Measurements from ENCODE around the gene RPP38.

The RPP38 gene

DNA sequence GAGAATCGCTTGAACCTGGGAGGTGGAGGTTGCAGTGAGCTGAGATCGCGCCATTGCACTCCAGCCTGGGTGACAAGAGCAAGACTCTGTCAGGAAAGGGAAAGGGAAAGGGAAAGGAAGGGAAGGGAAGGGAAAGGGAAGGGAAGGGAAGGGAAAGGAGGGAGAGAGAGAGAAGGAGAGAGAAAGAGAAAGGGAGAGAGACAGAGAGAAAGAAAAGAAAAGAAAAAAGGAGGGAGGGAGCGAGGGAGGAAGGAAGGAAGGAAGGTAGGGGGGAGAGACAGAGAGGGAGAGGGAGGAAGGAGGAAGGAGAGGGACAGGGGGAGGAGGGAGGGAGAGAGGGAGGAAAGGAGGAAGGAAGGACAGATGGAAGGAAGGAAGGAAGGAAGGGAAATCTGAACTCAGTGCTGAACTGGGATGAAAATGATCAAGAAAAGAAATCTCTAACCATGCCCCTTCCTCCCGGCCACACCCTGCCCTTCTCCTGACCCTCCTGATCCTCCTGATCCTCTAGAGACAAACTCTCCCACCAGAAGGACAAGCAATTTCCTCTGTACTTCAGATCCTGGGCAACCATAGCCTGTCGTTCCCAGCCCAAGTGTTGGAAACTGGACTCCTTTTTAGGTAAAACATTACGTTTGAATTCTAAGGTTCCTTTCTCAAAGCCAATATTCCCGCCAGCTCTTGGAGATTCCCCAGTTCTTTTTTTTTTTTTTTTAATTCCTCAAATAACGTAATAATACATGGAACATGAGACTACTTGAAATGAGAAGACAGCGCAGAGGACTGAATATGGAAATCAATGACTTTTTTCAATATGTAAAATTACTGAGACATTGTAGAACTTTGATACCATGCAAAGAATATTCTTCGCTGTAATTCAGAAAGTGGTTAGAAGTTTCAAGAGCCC is 39.2 kb downstream of the RPP38 start:
- H3K4me1 ChIP-seq (ENCODE audit: control insufficient read depth, insufficient read depth, low read length): no peaks in the 10 kb centered on the region
- H3K27me3 ChIP-seq (ENCODE audit: control insufficient read depth, insufficient read depth, low read length): no peaks in the 10 kb centered on the region
- no peak overlapping the region for H3K27ac ChIP-seq (ENCODE audit: low read depth, low read length)
- H3K9me3 ChIP-seq (ENCODE audit: control insufficient read depth, insufficient read depth, low read depth, low read length): no peaks in the 10 kb centered on the region
- H3K9ac ChIP-seq (ENCODE audit: low read length): no peak overlapping the region
- peaks cover 43% of the 10 kb centered on the region for H3K36me3 ChIP-seq (ENCODE audit: control insufficient read depth, insufficient read depth, low read length)
- H3K4me3 ChIP-seq (ENCODE audit: low read depth, low read length): no peak overlapping the region

DNA sequence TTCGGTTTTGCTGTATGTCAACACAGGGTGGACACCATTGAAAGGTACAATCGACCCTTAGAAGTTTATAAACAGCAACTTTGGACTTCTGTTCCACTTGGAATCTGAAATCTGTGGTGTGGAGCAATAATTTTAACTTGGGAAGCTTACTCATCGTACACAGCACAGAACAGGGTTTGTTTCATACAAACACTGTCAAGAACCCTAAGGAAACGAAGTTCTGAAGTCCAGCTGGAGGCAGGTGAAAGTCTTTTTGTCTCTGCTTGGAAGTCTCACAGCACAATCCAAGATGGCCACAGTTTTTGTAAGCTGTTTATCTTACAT is 39.8 kb downstream of the RPP38 start:
- no peaks in the 10 kb centered on the region for H3K4me1 ChIP-seq (ENCODE audit: control insufficient read depth, insufficient read depth, low read length)
- peaks cover 43% of the 10 kb centered on the region for H3K36me3 ChIP-seq (ENCODE audit: control insufficient read depth, insufficient read depth, low read length)
- no peak overlapping the region for H3K4me3 ChIP-seq (ENCODE audit: low read depth, low read length)
- H3K9me3 ChIP-seq (ENCODE audit: control insufficient read depth, insufficient read depth, low read depth, low read length): no peaks in the 10 kb centered on the region
- H3K27me3 ChIP-seq (ENCODE audit: control insufficient read depth, insufficient read depth, low read length): no peaks in the 10 kb centered on the region
- no peak overlapping the region for H3K27ac ChIP-seq (ENCODE audit: low read depth, low read length)
- H3K9ac ChIP-seq (ENCODE audit: low read length): no peak overlapping the region

DNA sequence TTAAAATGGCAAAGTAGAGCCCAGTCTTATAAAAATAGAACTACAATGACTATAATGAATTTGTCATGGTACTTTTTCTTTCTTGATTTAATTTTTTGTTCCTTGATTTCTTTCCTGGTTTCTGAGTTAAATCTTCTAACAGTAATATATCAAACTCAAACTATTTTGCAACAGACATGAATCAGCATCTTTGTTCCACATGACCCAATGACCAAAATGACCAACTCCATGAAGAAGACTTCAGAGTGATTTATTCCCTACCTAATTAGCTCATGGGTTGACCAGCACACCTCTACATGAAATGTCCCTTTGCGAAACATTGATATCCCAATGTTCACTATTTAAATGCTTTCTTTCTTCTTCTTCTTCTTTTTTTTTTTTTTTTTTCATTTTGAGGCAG is 40.5 kb downstream of the RPP38 start:
- Histone ChIP-seq H3K36me3 (ENCODE audit: control insufficient read depth, insufficient read depth, low read length) (peaks cover 41% of the 10 kb centered on the region), H3K4me1 (ENCODE audit: control insufficient read depth, insufficient read depth, low read length) (no peaks in the 10 kb centered on the region), H3K9me3 (ENCODE audit: control insufficient read depth, insufficient read depth, low read depth, low read length) (no peaks in the 10 kb centered on the region), H3K27ac (ENCODE audit: low read depth, low read length) (no peak overlapping the region), H3K4me3 (ENCODE audit: low read depth, low read length) (no peak overlapping the region), H3K27me3 (ENCODE audit: control insufficient read depth, insufficient read depth, low read length) (no peaks in the 10 kb centered on the region), H3K9ac (ENCODE audit: low read length) (no peak overlapping the region)

DNA sequence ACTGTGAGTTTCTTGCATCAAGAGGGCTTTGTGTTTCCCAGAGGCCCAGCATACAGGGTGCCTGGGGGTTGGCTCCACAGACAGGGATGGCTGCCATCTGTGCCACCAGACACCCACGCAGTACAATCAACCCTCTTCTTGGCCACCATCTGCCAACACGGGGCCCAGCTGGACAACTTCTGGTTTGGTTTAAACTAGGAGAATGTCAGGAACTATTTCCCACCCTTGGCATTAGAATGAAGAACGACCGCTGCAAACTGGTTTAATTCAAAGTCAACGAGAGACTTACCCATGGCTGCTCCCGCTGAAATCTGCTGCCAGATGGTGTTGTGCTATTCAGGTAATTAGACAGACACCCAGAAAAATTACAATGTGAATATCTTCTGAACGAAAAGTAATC is 43.5 kb downstream of the RPP38 start:
- Histone ChIP-seq H3K27me3 (ENCODE audit: control insufficient read depth, insufficient read depth, low read length) (no peaks in the 10 kb centered on the region), H3K4me1 (ENCODE audit: control insufficient read depth, insufficient read depth, low read length) (no peaks in the 10 kb centered on the region), H3K4me3 (ENCODE audit: low read depth, low read length) (no peak overlapping the region), H3K9ac (ENCODE audit: low read length) (no peak overlapping the region), H3K27ac (ENCODE audit: low read depth, low read length) (no peak overlapping the region), H3K36me3 (ENCODE audit: control insufficient read depth, insufficient read depth, low read length) (peaks cover 13% of the 10 kb centered on the region), H3K9me3 (ENCODE audit: control insufficient read depth, insufficient read depth, low read depth, low read length) (no peaks in the 10 kb centered on the region)

DNA sequence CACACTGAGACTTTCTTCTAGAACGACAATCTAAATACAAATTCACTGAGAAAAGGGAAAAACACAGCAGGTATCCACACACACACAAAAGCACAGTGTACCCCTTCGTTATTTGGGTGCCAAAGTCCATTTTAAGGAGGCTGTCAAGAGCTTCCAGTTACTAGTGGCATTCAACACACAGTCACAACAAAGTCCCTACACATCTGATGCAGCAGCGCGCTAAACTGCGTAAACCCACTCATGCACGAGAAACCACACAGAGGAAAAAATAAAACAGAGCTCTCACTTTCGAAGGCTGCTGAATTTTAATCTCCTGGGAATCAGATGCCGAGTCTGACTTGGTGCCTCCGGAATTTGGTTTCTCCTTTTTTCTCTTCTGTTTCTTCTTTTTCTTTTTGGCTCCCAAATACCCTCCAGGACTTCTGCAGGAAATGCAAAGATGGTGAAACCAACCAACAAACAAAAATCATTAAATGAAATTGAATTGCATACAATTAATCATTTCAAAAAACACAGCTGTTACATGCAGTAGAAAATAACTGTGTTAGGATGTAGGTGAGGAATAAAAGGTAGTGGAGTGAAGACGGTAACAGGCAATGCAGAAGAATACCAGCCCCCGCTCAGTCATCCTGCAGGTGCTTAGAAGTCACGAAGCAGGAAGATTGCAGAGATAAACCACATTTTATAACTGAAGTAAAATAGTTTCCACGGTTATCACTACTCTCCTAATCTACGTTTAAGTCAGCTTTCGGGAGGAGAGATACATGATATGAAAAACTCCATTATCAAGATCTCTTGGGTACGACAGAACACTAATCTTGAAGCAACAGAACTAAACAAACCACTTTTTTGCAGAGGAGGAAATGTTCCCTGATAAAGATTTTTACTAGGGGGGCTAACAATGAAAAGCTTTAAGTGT is 44.2 kb downstream of the RPP38 start:
- H3K9me3 ChIP-seq (ENCODE audit: control insufficient read depth, insufficient read depth, low read depth, low read length): no peaks in the 10 kb centered on the region
- no peak overlapping the region for H3K27ac ChIP-seq (ENCODE audit: low read depth, low read length)
- no peak overlapping the region for H3K4me3 ChIP-seq (ENCODE audit: low read depth, low read length)
- H3K36me3 ChIP-seq (ENCODE audit: control insufficient read depth, insufficient read depth, low read length): peaks cover 13% of the 10 kb centered on the region
- H3K4me1 ChIP-seq (ENCODE audit: control insufficient read depth, insufficient read depth, low read length): 0 out of 2 replicates have a peak, but pooled peaks cover under 1% of the 10 kb centered on the region
- H3K27me3 ChIP-seq (ENCODE audit: control insufficient read depth, insufficient read depth, low read length): no peaks in the 10 kb centered on the region
- no peak overlapping the region for H3K9ac ChIP-seq (ENCODE audit: low read length)

DNA sequence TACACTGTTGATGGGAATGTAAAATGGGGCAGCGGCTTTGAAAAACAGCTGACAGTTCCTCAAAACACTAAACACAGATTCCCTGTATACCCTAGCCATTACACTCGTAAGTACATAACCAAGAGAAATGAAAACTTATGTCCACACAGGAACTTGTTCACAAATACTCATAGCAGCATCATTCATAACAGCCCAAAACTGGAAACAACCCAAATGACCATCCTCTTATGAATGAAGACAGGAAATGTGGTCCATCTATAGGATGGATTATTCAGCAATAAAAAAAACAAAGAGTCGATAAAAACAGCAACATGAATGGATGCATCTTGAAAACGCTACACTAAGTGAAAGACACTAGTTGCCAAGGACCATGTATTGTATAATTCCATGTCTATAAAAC is 47.6 kb downstream of the RPP38 start:
- Histone ChIP-seq H3K4me1 (ENCODE audit: control insufficient read depth, insufficient read depth, low read length) (0 out of 2 replicates have a peak, but pooled peaks cover 2% of the 10 kb centered on the region), H3K9ac (ENCODE audit: low read length) (no peak overlapping the region), H3K9me3 (ENCODE audit: control insufficient read depth, insufficient read depth, low read depth, low read length) (peaks cover 5% of the 10 kb centered on the region; the same call in 1 of the 2 replicates), H3K4me3 (ENCODE audit: low read depth, low read length) (no peak overlapping the region), H3K36me3 (ENCODE audit: control insufficient read depth, insufficient read depth, low read length) (peaks cover 4% of the 10 kb centered on the region), H3K27me3 (ENCODE audit: control insufficient read depth, insufficient read depth, low read length) (no peaks in the 10 kb centered on the region), H3K27ac (ENCODE audit: low read depth, low read length) (no peak overlapping the region)

DNA sequence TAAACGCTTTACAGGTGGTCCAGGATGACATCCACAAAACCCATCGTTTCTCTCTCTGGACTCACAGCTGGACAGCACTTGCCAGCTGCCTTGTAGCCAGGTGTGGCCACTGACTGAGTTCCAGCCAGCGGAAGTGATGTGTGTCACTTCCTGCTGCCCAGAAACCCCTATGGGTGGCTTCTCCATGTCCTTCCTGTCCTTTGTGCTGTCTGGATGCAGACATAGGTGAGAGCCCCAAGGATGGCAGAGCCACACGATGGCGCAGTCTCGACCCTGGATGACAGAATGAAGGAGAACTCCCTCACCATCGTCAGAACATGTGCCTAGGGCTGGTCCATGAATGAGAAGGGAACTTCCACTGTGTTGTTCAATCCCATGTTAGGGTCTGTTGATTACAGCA is 49.2 kb downstream of the RPP38 start:
- Histone ChIP-seq H3K4me1 (ENCODE audit: control insufficient read depth, insufficient read depth, low read length) (0 out of 2 replicates have a peak, but pooled peaks cover 2% of the 10 kb centered on the region), H3K27me3 (ENCODE audit: control insufficient read depth, insufficient read depth, low read length) (no peaks in the 10 kb centered on the region), H3K4me3 (ENCODE audit: low read depth, low read length) (no peak overlapping the region), H3K9me3 (ENCODE audit: control insufficient read depth, insufficient read depth, low read depth, low read length) (peaks cover 5% of the 10 kb centered on the region; the same call in 1 of the 2 replicates), H3K27ac (ENCODE audit: low read depth, low read length) (no peak overlapping the region), H3K36me3 (ENCODE audit: control insufficient read depth, insufficient read depth, low read length) (no peaks in the 10 kb centered on the region), H3K9ac (ENCODE audit: low read length) (no peak overlapping the region)

DNA sequence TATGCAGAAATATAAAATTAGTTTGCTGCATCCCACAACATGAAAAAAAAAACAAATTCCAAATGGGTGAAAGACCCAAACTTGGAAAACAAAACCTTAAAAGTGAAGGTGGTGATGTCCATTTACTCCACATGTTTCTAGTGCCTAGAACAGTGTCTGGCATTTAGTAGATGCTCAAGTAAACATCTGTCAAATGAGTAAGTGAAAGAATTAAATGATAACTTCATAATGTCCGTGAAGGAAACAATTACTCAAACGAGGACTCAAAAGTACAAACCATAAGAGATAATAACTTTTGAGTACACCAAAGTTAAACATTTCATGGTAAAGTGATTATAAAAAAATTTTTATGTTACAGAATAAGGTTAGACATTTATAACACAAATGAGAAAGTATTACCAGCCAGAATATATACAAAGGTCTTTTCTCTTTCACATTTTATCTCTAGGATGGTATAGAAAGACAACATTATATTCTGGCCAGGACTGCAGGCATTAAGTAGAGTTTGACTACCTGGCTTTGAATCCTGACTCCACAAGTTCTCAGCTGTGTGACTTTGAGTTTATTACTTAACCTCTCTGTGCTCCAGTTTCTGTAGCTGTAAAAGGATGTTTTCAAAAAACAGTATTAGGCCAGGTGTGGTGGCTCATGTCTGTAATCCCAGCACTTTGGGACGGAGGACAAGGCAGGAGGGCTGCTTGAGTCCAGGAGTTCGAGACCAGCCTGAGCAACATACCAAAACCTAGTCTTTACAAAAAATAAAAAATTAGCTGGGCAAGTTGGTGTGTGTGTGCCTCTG is 50.6 kb downstream of the RPP38 start:
- H3K4me3 ChIP-seq (ENCODE audit: low read depth, low read length): no peak overlapping the region
- 0 out of 2 replicates have a peak, but pooled peaks cover 2% of the 10 kb centered on the region for H3K4me1 ChIP-seq (ENCODE audit: control insufficient read depth, insufficient read depth, low read length)
- peaks cover 5% of the 10 kb centered on the region; the same call in 1 of the 2 replicates for H3K9me3 ChIP-seq (ENCODE audit: control insufficient read depth, insufficient read depth, low read depth, low read length)
- H3K9ac ChIP-seq (ENCODE audit: low read length): no peak overlapping the region
- H3K27ac ChIP-seq (ENCODE audit: low read depth, low read length): no peak overlapping the region
- H3K27me3 ChIP-seq (ENCODE audit: control insufficient read depth, insufficient read depth, low read length): no peaks in the 10 kb centered on the region
- no peaks in the 10 kb centered on the region for H3K36me3 ChIP-seq (ENCODE audit: control insufficient read depth, insufficient read depth, low read length)

DNA sequence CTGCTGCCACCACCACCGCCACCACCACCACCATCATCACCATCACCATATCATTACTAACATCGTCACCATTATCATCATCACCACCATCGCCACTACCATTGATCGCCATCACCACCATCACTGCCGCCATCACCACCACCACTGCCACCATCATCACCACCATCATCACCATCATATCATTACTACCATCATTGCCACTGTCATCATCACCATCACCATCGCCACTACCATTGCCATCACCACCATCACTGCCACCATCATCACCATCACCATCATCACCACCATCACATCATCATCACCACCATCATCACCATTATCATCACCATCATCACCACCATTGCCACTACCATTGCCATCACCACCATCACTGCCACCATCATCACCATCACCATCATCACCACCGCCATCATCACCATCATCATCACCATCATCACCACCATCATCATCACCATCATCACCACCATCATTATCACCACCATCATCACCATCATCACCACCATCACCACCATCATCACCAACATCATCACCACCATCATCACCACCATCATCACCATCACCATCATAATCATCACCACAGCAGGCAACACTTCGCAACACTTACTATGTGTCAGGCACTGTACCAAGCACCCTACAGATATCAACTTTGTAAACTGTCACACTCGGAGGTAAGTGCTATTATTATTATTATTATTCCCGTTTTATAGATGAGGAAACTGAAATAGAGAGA is 52.1 kb downstream of the RPP38 start:
- peaks cover 5% of the 10 kb centered on the region; the same call in 1 of the 2 replicates for H3K9me3 ChIP-seq (ENCODE audit: control insufficient read depth, insufficient read depth, low read depth, low read length)
- H3K27me3 ChIP-seq (ENCODE audit: control insufficient read depth, insufficient read depth, low read length): no peaks in the 10 kb centered on the region
- 0 out of 2 replicates have a peak, but pooled peaks cover 2% of the 10 kb centered on the region for H3K4me1 ChIP-seq (ENCODE audit: control insufficient read depth, insufficient read depth, low read length)
- no peak overlapping the region for H3K9ac ChIP-seq (ENCODE audit: low read length)
- H3K4me3 ChIP-seq (ENCODE audit: low read depth, low read length): no peak overlapping the region
- no peak overlapping the region for H3K27ac ChIP-seq (ENCODE audit: low read depth, low read length)
- no peaks in the 10 kb centered on the region for H3K36me3 ChIP-seq (ENCODE audit: control insufficient read depth, insufficient read depth, low read length)

DNA sequence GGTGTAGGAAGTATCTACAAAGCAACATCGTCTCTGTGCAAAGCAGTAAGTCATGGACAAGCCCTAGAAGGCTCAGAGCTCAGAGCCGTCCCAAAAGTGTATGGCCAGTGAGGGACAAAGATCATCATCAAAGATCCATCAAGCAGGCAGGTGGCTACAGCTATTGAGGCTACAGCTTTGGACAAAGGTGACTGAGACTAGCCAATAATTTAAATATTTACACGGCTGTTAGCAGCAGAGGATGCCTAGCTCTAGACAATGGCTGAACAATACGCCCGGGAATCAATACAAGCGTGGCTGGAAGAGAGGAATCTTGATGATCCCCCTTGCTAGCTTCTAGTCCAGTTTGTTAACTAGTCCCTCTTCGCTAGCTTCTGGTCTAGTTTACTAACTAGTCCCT is 53.4 kb downstream of the RPP38 start:
- H3K27me3 ChIP-seq (ENCODE audit: control insufficient read depth, insufficient read depth, low read length): no peaks in the 10 kb centered on the region
- H3K9me3 ChIP-seq (ENCODE audit: control insufficient read depth, insufficient read depth, low read depth, low read length): peaks cover 5% of the 10 kb centered on the region; the same call in 1 of the 2 replicates
- H3K4me1 ChIP-seq (ENCODE audit: control insufficient read depth, insufficient read depth, low read length): 0 out of 2 replicates have a peak, but pooled peaks cover 2% of the 10 kb centered on the region
- no peak overlapping the region for H3K27ac ChIP-seq (ENCODE audit: low read depth, low read length)
- H3K4me3 ChIP-seq (ENCODE audit: low read depth, low read length): no peak overlapping the region
- H3K9ac ChIP-seq (ENCODE audit: low read length): no peak overlapping the region
- no peaks in the 10 kb centered on the region for H3K36me3 ChIP-seq (ENCODE audit: control insufficient read depth, insufficient read depth, low read length)

Data from HUES6 (cell line).